ENCODE measurements around the gene SEZ6L2.

DNA sequence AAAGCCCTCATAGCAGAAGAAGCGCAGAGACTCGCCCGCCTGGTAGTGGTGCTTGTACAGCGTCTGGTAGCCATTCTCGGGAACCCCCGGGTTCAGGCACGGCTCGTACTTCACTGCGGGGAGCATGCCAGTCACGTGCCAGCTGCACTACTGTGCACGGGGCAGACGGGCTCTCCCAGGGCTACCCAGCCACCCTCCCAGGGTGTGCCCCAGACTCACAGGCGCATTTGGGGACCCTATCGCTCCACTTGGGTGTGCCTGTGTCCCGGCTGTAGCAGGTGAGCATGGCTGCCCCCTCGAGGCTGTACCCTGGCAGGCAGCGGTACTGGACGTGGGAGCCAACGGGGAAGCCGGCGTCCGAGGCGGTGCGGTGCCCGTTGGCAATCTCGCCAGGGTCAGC is 26.0 kb downstream of the SEZ6L2 start:
- TF ChIP-seq, protein P1, sequence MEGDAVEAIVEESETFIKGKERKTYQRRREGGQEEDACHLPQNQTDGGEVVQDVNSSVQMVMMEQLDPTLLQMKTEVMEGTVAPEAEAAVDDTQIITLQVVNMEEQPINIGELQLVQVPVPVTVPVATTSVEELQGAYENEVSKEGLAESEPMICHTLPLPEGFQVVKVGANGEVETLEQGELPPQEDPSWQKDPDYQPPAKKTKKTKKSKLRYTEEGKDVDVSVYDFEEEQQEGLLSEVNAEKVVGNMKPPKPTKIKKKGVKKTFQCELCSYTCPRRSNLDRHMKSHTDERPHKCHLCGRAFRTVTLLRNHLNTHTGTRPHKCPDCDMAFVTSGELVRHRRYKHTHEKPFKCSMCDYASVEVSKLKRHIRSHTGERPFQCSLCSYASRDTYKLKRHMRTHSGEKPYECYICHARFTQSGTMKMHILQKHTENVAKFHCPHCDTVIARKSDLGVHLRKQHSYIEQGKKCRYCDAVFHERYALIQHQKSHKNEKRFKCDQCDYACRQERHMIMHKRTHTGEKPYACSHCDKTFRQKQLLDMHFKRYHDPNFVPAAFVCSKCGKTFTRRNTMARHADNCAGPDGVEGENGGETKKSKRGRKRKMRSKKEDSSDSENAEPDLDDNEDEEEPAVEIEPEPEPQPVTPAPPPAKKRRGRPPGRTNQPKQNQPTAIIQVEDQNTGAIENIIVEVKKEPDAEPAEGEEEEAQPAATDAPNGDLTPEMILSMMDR (IDR thresholded peaks at IDR 0.05): no peak
- no peak for TF ChIP-seq POLR2A (IDR thresholded peaks at IDR 0.05)

Measured in vagina (tissue), 2 donors.